Fibroblast of pulmonary artery (primary cell): ENCODE data around the gene SPIRE1.
A peak's percentile ranks its signal among the peaks of the same experiment; 100 is the strongest.

Source experiments
- DNase-seq: peaks from one replicate; pipeline ENCODE4 v3.0.0-alpha.2; 2010; ENCODE audit warnings: low read depth
- H3K4me3 ChIP-seq: replicated peaks from 2 replicates; pipeline ENCODE4 v1.5.1; 2011; ENCODE audit warnings: low read depth, mild to moderate bottlenecking, control low read depth, low read length, moderate library complexity
- CTCF ChIP-seq: IDR thresholded peaks from 2 replicates; pipeline ENCODE4 v1.5.1; 2011; ENCODE audit warnings: mild to moderate bottlenecking, control low read depth, low read length, inconsistent platforms; ENCODE audit errors: missing control alignments

SPIRE1 gene

GRCh38 chr18:12410081-12410481 lies 247.8 kb downstream of the SPIRE1 start:
- no peak for DNase-seq
- no peak for TF ChIP-seq CTCF
- H3K4me3 ChIP-seq: no peak overlapping the region

- no peak overlapping the region for H3K4me3 ChIP-seq
Measured at GRCh38 chr18:12409469-12409868, 248.4 kb downstream of the SPIRE1 start.

GRCh38 chr18:12408247-12408869 lies 249.5 kb downstream of the SPIRE1 start:
- H3K4me3 ChIP-seq: peak overlapping the region; percentile 69
- TF ChIP-seq CTCF: no peak
- peak; percentile 29 for DNase-seq

More at GRCh38 chr18:12409469-12409868, 248.4 kb downstream of the SPIRE1 start:
- TF ChIP-seq CTCF: no peak
- DNase-seq: no peak

- H3K4me3 ChIP-seq: no peak overlapping the region
- no peak for DNase-seq
- no peak for TF ChIP-seq CTCF
Measured at GRCh38 chr18:12406371-12407111, 251.4 kb downstream of the SPIRE1 start.

GRCh38 chr18:12405066-12405465 lies 252.8 kb downstream of the SPIRE1 start:
- no peak overlapping the region for H3K4me3 ChIP-seq
- no peak for TF ChIP-seq CTCF
- no peak for DNase-seq

- peak; percentile 90 for DNase-seq
- no peak for TF ChIP-seq CTCF
- no peak overlapping the region for H3K4me3 ChIP-seq
Measured at GRCh38 chr18:12403601-12404506, 254.1 kb downstream of the SPIRE1 start.
